ENCODE results near the gene HRAS. TPM values are rescaled to one million over a fixed set of nuclear protein-coding genes. Genes with fewer than 3 reads are reported as not detected.
A peak's percentile ranks its signal among the peaks of the same experiment; 100 is the strongest.

HRAS gene
- total RNA-seq, 4 donors from 2014 or later, result 98.5 to 196 (median 117) TPM

DNA sequence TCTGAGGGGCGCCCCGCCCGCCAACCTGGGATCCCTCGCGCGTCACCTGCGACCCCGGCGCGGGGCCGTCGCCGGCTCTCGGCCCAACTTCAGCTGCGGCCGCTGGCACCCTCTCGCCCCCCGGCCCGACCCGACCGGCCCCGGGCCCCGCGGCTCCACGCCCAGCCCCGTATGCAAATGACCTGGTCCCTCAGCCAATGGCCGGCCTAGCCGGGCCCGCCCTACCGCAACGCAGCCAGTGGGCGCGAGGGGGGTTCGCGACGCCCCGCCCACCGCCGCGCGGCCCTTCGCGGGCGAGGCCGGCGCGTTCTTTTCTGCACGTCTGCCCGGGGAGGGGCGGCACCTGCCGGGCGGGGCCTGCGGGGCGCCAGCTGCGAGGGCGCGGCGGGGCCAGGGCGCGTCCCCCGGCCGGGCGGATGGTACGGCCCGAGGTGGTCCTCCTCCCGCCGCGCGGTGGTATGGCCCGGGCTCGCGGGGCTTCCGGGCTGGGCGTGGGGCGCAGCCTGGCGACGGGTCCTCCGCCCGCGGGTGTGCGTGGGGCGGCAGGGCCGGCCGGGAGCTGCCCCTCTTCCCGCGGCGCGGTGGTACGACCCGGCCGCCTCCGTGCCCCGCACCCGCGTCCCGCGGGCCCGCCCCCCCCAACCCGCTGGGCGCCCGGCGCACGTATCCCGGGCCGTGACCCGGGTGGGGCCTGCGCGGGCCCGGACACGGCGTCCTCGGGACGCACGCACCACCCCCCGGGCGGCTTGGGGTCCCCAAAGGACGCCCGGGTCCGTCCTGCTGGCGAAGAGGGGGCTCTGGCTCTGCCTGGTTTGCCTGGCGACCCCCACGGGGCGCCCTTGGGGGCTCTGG is 33.2 kb upstream of the HRAS start:
- DNase-seq (ENCODE audit: low spot score in 2 of 2), result peak; percentile 90 to 98
- 1 to 2% methylated on average over 23 to 48 of the region's 123 CpGs for WGBS, 2 donors
- intact Hi-C loops (cut with DNase I; ENCODE audit: low total_unique reads), result no loop called here
- TF ChIP-seq, protein P1, sequence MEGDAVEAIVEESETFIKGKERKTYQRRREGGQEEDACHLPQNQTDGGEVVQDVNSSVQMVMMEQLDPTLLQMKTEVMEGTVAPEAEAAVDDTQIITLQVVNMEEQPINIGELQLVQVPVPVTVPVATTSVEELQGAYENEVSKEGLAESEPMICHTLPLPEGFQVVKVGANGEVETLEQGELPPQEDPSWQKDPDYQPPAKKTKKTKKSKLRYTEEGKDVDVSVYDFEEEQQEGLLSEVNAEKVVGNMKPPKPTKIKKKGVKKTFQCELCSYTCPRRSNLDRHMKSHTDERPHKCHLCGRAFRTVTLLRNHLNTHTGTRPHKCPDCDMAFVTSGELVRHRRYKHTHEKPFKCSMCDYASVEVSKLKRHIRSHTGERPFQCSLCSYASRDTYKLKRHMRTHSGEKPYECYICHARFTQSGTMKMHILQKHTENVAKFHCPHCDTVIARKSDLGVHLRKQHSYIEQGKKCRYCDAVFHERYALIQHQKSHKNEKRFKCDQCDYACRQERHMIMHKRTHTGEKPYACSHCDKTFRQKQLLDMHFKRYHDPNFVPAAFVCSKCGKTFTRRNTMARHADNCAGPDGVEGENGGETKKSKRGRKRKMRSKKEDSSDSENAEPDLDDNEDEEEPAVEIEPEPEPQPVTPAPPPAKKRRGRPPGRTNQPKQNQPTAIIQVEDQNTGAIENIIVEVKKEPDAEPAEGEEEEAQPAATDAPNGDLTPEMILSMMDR (IDR thresholded peaks at IDR 0.05), result no peak
- peak in 1 of 2 donors; percentile 8 for TF ChIP-seq POLR2A (IDR thresholded peaks at IDR 0.05)
- H3K4me3 ChIP-seq (ENCODE audit: low read depth, poor library complexity, severe bottlenecking), result peak overlapping the region; percentile 68

DNA sequence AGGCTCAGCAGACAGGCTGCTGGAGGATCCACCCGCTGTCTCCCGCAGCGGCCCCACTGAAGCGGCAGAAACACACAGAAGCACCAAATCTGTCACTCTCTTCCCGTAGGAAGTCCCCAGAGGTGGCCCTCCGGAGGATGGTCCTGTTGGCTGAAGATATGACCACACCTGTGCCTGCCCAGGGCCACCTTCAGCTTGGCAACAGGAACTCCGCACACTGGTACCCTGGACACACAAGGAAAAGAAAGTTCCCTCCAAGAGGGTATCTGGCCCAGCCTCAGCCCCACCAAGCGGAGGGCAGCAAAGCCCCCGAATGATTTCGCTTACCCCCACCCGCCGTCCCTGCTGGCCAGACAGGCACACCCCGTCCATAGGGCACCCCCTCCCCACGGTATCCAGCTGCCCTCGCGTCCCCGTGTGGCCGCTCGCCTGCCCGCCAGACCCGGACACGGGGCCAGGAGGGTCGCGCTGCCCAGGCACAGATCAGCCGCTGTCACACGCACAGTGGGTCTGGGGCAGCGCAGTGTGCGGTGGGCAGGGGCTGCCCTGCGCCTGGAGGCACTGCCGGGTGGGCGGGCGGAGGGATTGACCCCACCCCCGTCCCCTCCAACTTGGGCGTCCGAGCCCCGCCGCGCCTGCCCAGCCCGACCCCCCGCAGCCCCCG is 32.4 kb upstream of the HRAS start:
- TF ChIP-seq POLR2A (IDR thresholded peaks at IDR 0.05), result no peak
- TF ChIP-seq, protein P1 (IDR thresholded peaks at IDR 0.05), result no peak
- intact Hi-C loops (cut with DNase I; ENCODE audit: low total_unique reads), result no loop called here
- 26 to 54% methylated on average over 9 to 26 of the region's 41 CpGs for WGBS, 2 donors

DNA sequence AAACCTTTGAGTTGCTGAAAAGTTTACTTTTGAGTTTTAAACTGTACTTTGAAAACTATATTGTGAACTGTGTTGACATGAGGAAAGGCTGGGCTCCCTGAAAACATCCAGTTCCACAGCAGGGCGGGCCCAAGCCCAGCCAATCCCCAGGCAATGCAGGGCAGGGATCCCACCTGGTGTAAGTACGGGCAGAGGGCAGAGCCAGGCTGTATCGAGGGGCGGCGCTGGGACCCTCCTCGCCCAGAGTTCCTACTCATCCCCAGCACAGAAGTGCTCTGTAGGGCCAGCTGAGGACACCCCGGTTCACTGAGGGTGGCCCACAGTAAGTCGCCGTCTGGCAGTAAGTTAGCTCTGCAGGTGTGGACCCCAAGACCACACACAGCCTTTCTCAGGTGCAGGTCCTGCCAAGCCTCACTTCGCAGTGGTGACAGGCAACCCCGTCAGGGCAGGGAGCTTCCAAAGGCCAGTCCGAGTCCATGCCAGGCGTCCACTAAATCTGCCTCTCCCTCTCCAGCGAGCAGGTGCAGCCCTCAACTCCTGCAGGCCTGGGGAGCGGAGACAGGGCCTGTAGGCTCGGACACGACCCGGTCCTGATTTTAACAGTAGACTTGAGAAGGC is 31.7 kb upstream of the HRAS start:
- TF ChIP-seq, protein P1 (IDR thresholded peaks at IDR 0.05), result no peak
- no peak for TF ChIP-seq POLR2A (IDR thresholded peaks at IDR 0.05)
- no peak overlapping the region for H3K4me3 ChIP-seq (ENCODE audit: low read depth, poor library complexity, severe bottlenecking)
- DNase-seq (ENCODE audit: low spot score in 2 of 2), result no peak
- intact Hi-C loops (cut with DNase I; ENCODE audit: low total_unique reads), result no loop called here
- WGBS, 2 donors, result 81 to 87% methylated on average over 7 to 18 of the region's 18 CpGs

More for the DNA sequence above, 32.4 kb upstream of the HRAS start:
- H3K4me3 ChIP-seq (ENCODE audit: low read depth, poor library complexity, severe bottlenecking), result peak overlapping the region; percentile 37
- no peak for DNase-seq (ENCODE audit: low spot score in 2 of 2)

DNA sequence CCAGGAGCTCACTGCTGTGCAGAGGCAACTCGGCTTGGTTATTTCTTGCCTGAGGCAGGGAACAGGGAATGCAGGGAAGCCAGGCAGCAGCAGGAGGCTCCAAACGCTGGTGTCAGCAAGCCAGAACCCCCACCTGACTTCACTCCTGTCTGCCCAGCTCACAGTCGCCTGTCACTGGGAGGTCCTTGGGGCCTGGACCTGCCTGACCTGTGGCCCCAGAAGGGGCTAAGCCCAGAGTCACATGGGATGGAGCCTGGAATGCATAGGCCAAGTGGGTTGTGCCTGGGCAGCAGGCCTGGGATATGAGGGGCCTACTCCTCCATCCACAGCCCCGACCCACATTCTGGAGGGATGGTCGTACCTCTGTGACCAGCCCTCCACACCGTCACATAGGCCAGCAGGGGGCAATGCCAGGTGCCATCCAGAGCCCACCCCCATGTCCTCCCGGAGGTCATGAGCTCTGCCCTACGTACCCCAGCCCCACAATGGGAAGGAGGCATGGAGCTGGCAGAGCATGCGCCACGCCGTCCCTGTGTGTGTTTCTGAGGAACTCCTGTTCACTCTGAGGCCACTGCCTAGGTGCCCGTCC is 30.6 kb upstream of the HRAS start:
- no peak overlapping the region for H3K4me3 ChIP-seq (ENCODE audit: low read depth, poor library complexity, severe bottlenecking)
- DNase-seq (ENCODE audit: low spot score in 2 of 2), result no peak
- TF ChIP-seq, protein P1 (IDR thresholded peaks at IDR 0.05), result no peak
- TF ChIP-seq POLR2A (IDR thresholded peaks at IDR 0.05), result no peak
- 72 to 76% methylated on average over 11 to 12 of the region's 12 CpGs for WGBS, 2 donors
- intact Hi-C loops (cut with DNase I; ENCODE audit: low total_unique reads), result no loop called here

DNA sequence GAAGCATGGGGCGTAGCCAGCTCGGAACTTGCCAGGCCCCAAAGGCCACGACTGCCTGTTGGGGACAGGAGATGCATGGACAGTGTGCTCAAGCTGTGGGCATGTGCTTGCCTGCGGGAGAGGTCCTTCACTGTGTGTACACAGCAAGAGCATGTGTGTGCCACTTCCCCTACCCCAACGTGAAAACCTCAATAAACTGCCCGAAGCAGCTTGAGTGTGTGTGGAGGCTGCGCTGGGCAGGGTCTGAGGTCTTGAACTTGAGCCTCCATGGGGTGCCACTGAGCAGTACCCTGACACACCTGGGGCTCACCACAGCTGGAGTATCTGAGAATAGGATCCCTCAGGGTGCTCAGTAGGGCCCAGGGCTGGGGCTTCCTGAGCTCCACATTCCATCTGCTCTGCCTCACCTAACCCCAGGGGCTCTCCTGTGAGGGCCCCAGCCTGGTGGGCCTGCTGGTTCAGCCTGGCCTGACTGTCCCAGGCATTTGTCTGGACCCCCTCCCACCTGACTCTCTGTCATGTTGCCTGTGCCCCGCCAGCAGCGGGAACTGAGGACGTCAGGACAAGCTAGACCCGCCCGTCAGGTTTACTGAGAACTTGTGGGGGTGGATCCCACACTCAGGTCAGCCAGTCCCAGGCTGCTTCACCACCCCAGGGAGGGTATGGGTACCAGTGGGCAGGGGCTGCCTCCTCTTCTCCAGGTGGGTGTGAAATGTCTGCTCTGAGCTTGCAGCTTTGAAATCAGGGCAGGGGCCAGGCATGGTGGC is 28.6 kb upstream of the HRAS start:
- no peak overlapping the region for H3K4me3 ChIP-seq (ENCODE audit: low read depth, poor library complexity, severe bottlenecking)
- intact Hi-C loops (cut with DNase I; ENCODE audit: low total_unique reads), result no loop called here
- WGBS, 2 donors, result 50 to 60% methylated on average over 10 to 11 of the region's 12 CpGs
- TF ChIP-seq, protein P1 (IDR thresholded peaks at IDR 0.05), result no peak
- no peak for TF ChIP-seq POLR2A (IDR thresholded peaks at IDR 0.05)
- no peak for DNase-seq (ENCODE audit: low spot score in 2 of 2)
